ENCODE results near the gene TMCO4. TPM values are rescaled to one million over a fixed set of nuclear protein-coding genes. Genes with fewer than 3 reads are reported as not detected.

Gene TMCO4
- total and polyA plus RNA-seq, 8 donors: 12.6 to 25.1 (median 17.3) TPM

- intact Hi-C loops (cut with DNase I): no loop called here
- DNase-seq: no peak
- FAIRE-seq: no peak
- 31 to 44% methylated on average over 4 of the region's 4 CpGs for WGBS, 2 donors
- H3K27ac ChIP-seq: no peak overlapping the region
- H3K36me3 ChIP-seq: no peaks in the 10 kb centered on the region
- no peaks in the 10 kb centered on the region for H3K9me3 ChIP-seq
- no peak for TF ChIP-seq CTCF (IDR thresholded peaks at IDR 0.05)
- H3K4me3 ChIP-seq: no peak overlapping the region
- peaks cover 0 to 7% (median 0%) of the 10 kb centered on the region in 4 donors for H3K27me3 ChIP-seq
- ATAC-seq: no peak
- no peaks in the 10 kb centered on the region for H3K4me1 ChIP-seq
Measured at GRCh38 chr1:19670787-19671186, 128.9 kb downstream of the TMCO4 start.

- Histone ChIP-seq H3K4me1 (peaks cover 0 to 4% (median 0%) of the 10 kb centered on the region in 3 donors), H3K9me3 (no peaks in the 10 kb centered on the region), H3K36me3 (no peaks in the 10 kb centered on the region), H3K27ac (no peak overlapping the region), H3K4me3 (no peak overlapping the region), H3K27me3 (peaks cover 0 to 14% (median 3%) of the 10 kb centered on the region in 4 donors)
- 51 to 67% methylated on average over 8 of the region's 8 CpGs for WGBS, 2 donors
- ATAC-seq (no peak), DNase-seq (no peak), FAIRE-seq (no peak)
- no peak for TF ChIP-seq CTCF (IDR thresholded peaks at IDR 0.05)
- intact Hi-C loops (cut with DNase I): no loop called here
Measured at GRCh38 chr1:19668888-19669287, 130.8 kb downstream of the TMCO4 start.

GRCh38 chr1:19665496-19666465, 133.9 kb downstream of the TMCO4 start:
- no peak for FAIRE-seq
- Histone ChIP-seq H3K4me1 (peaks cover 0 to 4% (median 0%) of the 10 kb centered on the region in 3 donors), H3K9me3 (no peaks in the 10 kb centered on the region), H3K36me3 (no peaks in the 10 kb centered on the region), H3K4me3 (no peak overlapping the region), H3K27ac (no peak overlapping the region), H3K27me3 (peaks cover 0 to 14% (median 4%) of the 10 kb centered on the region in 4 donors)
- TF ChIP-seq CTCF (IDR thresholded peaks at IDR 0.05): no peak
- ATAC-seq: peak in 1 of 4 donors; percentile 13
- intact Hi-C loops (cut with DNase I): no loop called here
- WGBS, 2 donors: 11 to 15% methylated on average over 70 to 84 of the region's 84 CpGs
- peak in 1 of 6 donors; percentile 46 for DNase-seq

- peak in 1 of 6 donors; percentile 51 for DNase-seq
- FAIRE-seq: no peak
- no peaks in the 10 kb centered on the region for H3K36me3 ChIP-seq
- WGBS, 2 donors: 2 to 3% methylated on average over 21 to 23 of the region's 23 CpGs
- no peak for ATAC-seq
- no peaks in the 10 kb centered on the region for H3K9me3 ChIP-seq
- H3K4me3 ChIP-seq: peak overlapping the region in 2 of 4 donors; percentile 17 to 27
- intact Hi-C loops (cut with DNase I): no loop called here
- H3K27me3 ChIP-seq: peaks cover 0 to 14% (median 4%) of the 10 kb centered on the region in 4 donors
- H3K27ac ChIP-seq: no peak overlapping the region
- peaks cover 0 to 4% (median 0%) of the 10 kb centered on the region in 3 donors for H3K4me1 ChIP-seq
- TF ChIP-seq CTCF (IDR thresholded peaks at IDR 0.05): no peak
Measured at GRCh38 chr1:19665186-19665495, 134.6 kb downstream of the TMCO4 start.
